Suprapubic skin (tissue), 3 donors: ENCODE measurements around the gene MT1M.

Source experiments
- CTCF ChIP-seq, 2 donors: fragments of 200-600 bp in 1 of 2; fragments of 450-650 bp in 1 of 2; sonication (generic) in 1 of 2; IDR thresholded peaks; one replicate each; pipeline ENCODE4 v1.5.1; 2016 to 2019; ENCODE audit warnings: antibody characterized with exemption in 2 of 2, mild to moderate bottlenecking in 1 of 2, moderate library complexity in 1 of 2
- EP300 ChIP-seq: sonication (generic); formaldehyde crosslinking; IDR thresholded peaks from one replicate; pipeline ENCODE4 v1.6.1; 2017; ENCODE audit warnings: antibody characterized with exemption
- POLR2A ChIP-seq, 2 donors: fragments of 450-650 bp; IDR thresholded peaks; one replicate each; pipeline ENCODE4 v1.6.1; 2017; ENCODE audit warnings: antibody characterized with exemption in 2 of 2, mild to moderate bottlenecking in 2 of 2, moderate library complexity in 2 of 2

GRCh38 chr16:56682703-56683397 is 50.4 kb downstream of the MT1M start:
- TF ChIP-seq EP300, result no peak
- TF ChIP-seq POLR2A (IDR thresholded peaks at IDR 0.05), result no peak
- no peak for TF ChIP-seq CTCF (IDR thresholded peaks at IDR 0.05)
